Osteocyte (in vitro differentiated cells): ENCODE results near the gene BACH2. TPM values are rescaled to one million over a fixed set of nuclear protein-coding genes. Genes with fewer than 3 reads are reported as not detected.

Experiments
- DNase-seq: peaks from one replicate; pipeline ENCODE4 v3.0.0; 2021; ENCODE audit warnings: mixed read lengths; ENCODE audit not compliant: unreplicated experiment; ENCODE audit errors: extremely low spot score
- H3K27ac Mint-ChIP-seq: one replicate; pipeline ENCODE4 v1.8.0; 2021; ENCODE audit warnings: mild to moderate bottlenecking, mixed read lengths; ENCODE audit not compliant: unreplicated experiment
- H3K27me3 Mint-ChIP-seq: one replicate; pipeline ENCODE4 v1.8.0; 2021; ENCODE audit warnings: mixed read lengths; ENCODE audit not compliant: unreplicated experiment
- H3K36me3 Mint-ChIP-seq: one replicate; pipeline ENCODE4 v1.8.0; 2021; ENCODE audit warnings: mixed read lengths; ENCODE audit not compliant: unreplicated experiment
- H3K4me1 Mint-ChIP-seq: one replicate; pipeline ENCODE4 v1.8.0; 2021; ENCODE audit warnings: mixed read lengths; ENCODE audit not compliant: unreplicated experiment
- H3K4me3 Mint-ChIP-seq: one replicate; pipeline ENCODE4 v1.8.0; 2021; ENCODE audit warnings: mild to moderate bottlenecking, moderate library complexity, mixed read lengths; ENCODE audit not compliant: unreplicated experiment
- H3K9me3 Mint-ChIP-seq: one replicate; pipeline ENCODE4 v1.8.0; 2021; ENCODE audit warnings: mixed read lengths; ENCODE audit not compliant: unreplicated experiment
- CTCF ChIP-seq: fragments of 200-600 bp; sonication (generic); IDR thresholded peaks from 2 replicates; pipeline ENCODE4 v1.5.0; 2021; ENCODE audit warnings: antibody characterized with exemption, mild to moderate bottlenecking, moderate library complexity
- total RNA-seq: library from RNA; stranded (reverse); gene quantifications from 2 replicates; pipeline ENCODE4 v1.2.1, GENCODE V29; 2021

Gene BACH2
- total RNA-seq, 1 donor from 2014 or later: 1.6 TPM

- Mint-ChIP-seq H3K27me3 (peaks cover 10% of the 10 kb centered on the region), H3K9me3 (no peaks in the 10 kb centered on the region), H3K27ac (no peak overlapping the region), H3K36me3 (no peaks in the 10 kb centered on the region), H3K4me1 (no peaks in the 10 kb centered on the region), H3K4me3 (no peak overlapping the region)
- TF ChIP-seq CTCF: no peak
- no peak for DNase-seq
Observed at GRCh38 chr6:89932245-89932802, 364.3 kb downstream of the BACH2 start.

GRCh38 chr6:89930789-89931188 lies 365.9 kb downstream of the BACH2 start:
- Mint-ChIP-seq H3K27me3 (peaks cover 6% of the 10 kb centered on the region), H3K4me1 (no peaks in the 10 kb centered on the region), H3K4me3 (no peak overlapping the region), H3K9me3 (no peaks in the 10 kb centered on the region), H3K27ac (no peak overlapping the region), H3K36me3 (no peaks in the 10 kb centered on the region)
- no peak for DNase-seq
- TF ChIP-seq CTCF: no peak

GRCh38 chr6:89928604-89929003 lies 368.0 kb downstream of the BACH2 start:
- Mint-ChIP-seq H3K27me3 (peaks cover 6% of the 10 kb centered on the region), H3K4me1 (no peaks in the 10 kb centered on the region), H3K9me3 (no peaks in the 10 kb centered on the region), H3K27ac (no peak overlapping the region), H3K36me3 (no peaks in the 10 kb centered on the region), H3K4me3 (no peak overlapping the region)
- DNase-seq: no peak
- TF ChIP-seq CTCF: no peak

- no peak overlapping the region for H3K27ac Mint-ChIP-seq
- no peaks in the 10 kb centered on the region for H3K36me3 Mint-ChIP-seq
- no peaks in the 10 kb centered on the region for H3K4me1 Mint-ChIP-seq
- H3K9me3 Mint-ChIP-seq: no peaks in the 10 kb centered on the region
- H3K27me3 Mint-ChIP-seq: peaks cover 6% of the 10 kb centered on the region
- no peak overlapping the region for H3K4me3 Mint-ChIP-seq
- TF ChIP-seq CTCF: no peak
- no peak for DNase-seq
Observed at GRCh38 chr6:89927791-89928550, 368.7 kb downstream of the BACH2 start.

- TF ChIP-seq CTCF: no peak
- Mint-ChIP-seq H3K9me3 (no peaks in the 10 kb centered on the region), H3K27me3 (peaks cover 6% of the 10 kb centered on the region), H3K27ac (no peak overlapping the region), H3K4me1 (no peaks in the 10 kb centered on the region), H3K36me3 (no peaks in the 10 kb centered on the region), H3K4me3 (no peak overlapping the region)
- DNase-seq: no peak
Observed at GRCh38 chr6:89927264-89927663, 369.4 kb downstream of the BACH2 start.
